H9 (cell line): ENCODE measurements around the gene NRCAM. TPM values are rescaled to one million over a fixed set of nuclear protein-coding genes. Genes with fewer than 3 reads are reported as not detected.

Source experiments
- DNase-seq: peaks from one replicate; pipeline ENCODE4 v3.0.0-alpha.2; 2017
- H2AFZ ChIP-seq: one replicate; pipeline ENCODE4 v1.6.1; 2013; ENCODE audit warnings: mild to moderate bottlenecking, low read length, control low read depth, moderate library complexity
- H2AK5ac ChIP-seq: 2 replicates; pipeline ENCODE4 v1.6.1; 2013; ENCODE audit warnings: low read length, control low read depth, mixed read lengths; ENCODE audit not compliant: insufficient read length
- H2BK120ac ChIP-seq: one replicate; pipeline ENCODE4 v1.6.1; 2013; ENCODE audit warnings: low read depth, mild to moderate bottlenecking, low read length, control low read depth, inconsistent platforms; ENCODE audit not compliant: poor library complexity, severe bottlenecking
- H2BK12ac ChIP-seq: 2 replicates; pipeline ENCODE4 v1.6.1; 2013; ENCODE audit warnings: low read length, control low read depth, mixed read lengths, low read depth; ENCODE audit not compliant: insufficient read length
- H2BK15ac ChIP-seq: 2 replicates; pipeline ENCODE4 v1.6.1; 2013; ENCODE audit warnings: low read depth, low read length, control low read depth
- H2BK20ac ChIP-seq: one replicate; pipeline ENCODE4 v1.6.1; 2013; ENCODE audit warnings: low read depth, mild to moderate bottlenecking, low read length, control low read depth, inconsistent platforms; ENCODE audit not compliant: poor library complexity, severe bottlenecking
- H2BK5ac ChIP-seq: 2 replicates; pipeline ENCODE4 v1.6.1; 2013; ENCODE audit warnings: low read length, control low read depth, mixed read lengths; ENCODE audit not compliant: insufficient read length
- H3K14ac ChIP-seq: 2 replicates; pipeline ENCODE4 v1.6.1; 2013; ENCODE audit warnings: low read length, control low read depth; ENCODE audit not compliant: insufficient read depth
- H3K18ac ChIP-seq: 2 replicates; pipeline ENCODE4 v1.6.1; 2013; ENCODE audit warnings: low read depth, mild to moderate bottlenecking, mixed read lengths, low read length, control low read depth; ENCODE audit not compliant: insufficient read length
- H3K23ac ChIP-seq: 2 replicates; pipeline ENCODE4 v1.6.1; 2013; ENCODE audit warnings: low read length, control low read depth, mixed read lengths, low read depth; ENCODE audit not compliant: insufficient read length
- H3K23me2 ChIP-seq: 2 replicates; pipeline ENCODE4 v1.6.1; 2013; ENCODE audit warnings: low read depth, mild to moderate bottlenecking, mixed read lengths, low read length, control low read depth; ENCODE audit not compliant: insufficient read length, poor library complexity, severe bottlenecking
- H3K27ac ChIP-seq: 2 replicates; pipeline ENCODE4 v1.5.1; 2013; ENCODE audit warnings: low read length, control low read depth, mixed read lengths, low read depth; ENCODE audit not compliant: insufficient read length
- H3K27me3 ChIP-seq: 2 replicates; pipeline ENCODE4 v1.6.1; 2013; ENCODE audit warnings: low read length, control low read depth, inconsistent platforms; ENCODE audit not compliant: insufficient read depth
- H3K4ac ChIP-seq: 2 replicates; pipeline ENCODE4 v1.6.1; 2013; ENCODE audit warnings: low read depth, mild to moderate bottlenecking, control low read depth, inconsistent platforms, low read length, moderate library complexity
- H3K4me1 ChIP-seq: 2 replicates; pipeline ENCODE4 v1.6.1; 2013; ENCODE audit warnings: low read length, control low read depth, inconsistent platforms; ENCODE audit not compliant: insufficient read depth
- H3K4me2 ChIP-seq: 2 replicates; pipeline ENCODE4 v1.6.1; 2013; ENCODE audit warnings: low read length, control low read depth, mixed read lengths; ENCODE audit not compliant: insufficient read length, insufficient read depth
- H3K56ac ChIP-seq: 2 replicates; pipeline ENCODE4 v1.6.1; 2013; ENCODE audit warnings: low read depth, mild to moderate bottlenecking, mixed read lengths, low read length, control low read depth; ENCODE audit not compliant: insufficient read length
- H3K79me1 ChIP-seq: 2 replicates; pipeline ENCODE4 v1.6.1; 2013; ENCODE audit warnings: low read depth, mild to moderate bottlenecking, moderate library complexity, low read length, control low read depth, inconsistent platforms; ENCODE audit not compliant: insufficient read depth, poor library complexity, severe bottlenecking
- H3K79me2 ChIP-seq: 2 replicates; pipeline ENCODE4 v1.6.1; 2013; ENCODE audit warnings: low read length, control low read depth, inconsistent platforms; ENCODE audit not compliant: insufficient read depth
- H3K9ac ChIP-seq: 2 replicates; pipeline ENCODE4 v1.6.1; 2013; ENCODE audit warnings: low read length, control low read depth, mixed read lengths; ENCODE audit not compliant: insufficient read length; ENCODE audit errors: extremely low read depth
- H3K9me3 ChIP-seq: one replicate; pipeline ENCODE4 v1.6.1; 2013; ENCODE audit warnings: low read depth, low read length, inconsistent platforms; ENCODE audit not compliant: control insufficient read depth
- H3T11ph ChIP-seq: one replicate; pipeline ENCODE4 v1.6.1; 2013; ENCODE audit warnings: mild to moderate bottlenecking, low read length, control low read depth, inconsistent platforms
- H4K20me1 ChIP-seq: one replicate; pipeline ENCODE4 v1.6.1; 2013; ENCODE audit not compliant: control insufficient read depth, insufficient read length, insufficient read depth
- H4K5ac ChIP-seq: 2 replicates; pipeline ENCODE4 v1.6.1; 2013; ENCODE audit warnings: low read depth, mild to moderate bottlenecking, mixed read lengths, low read length, control low read depth; ENCODE audit not compliant: insufficient read length
- H4K8ac ChIP-seq: replicated peaks from 2 replicates; pipeline ENCODE4 v1.6.1; 2013; ENCODE audit warnings: low read length, control low read depth, mixed read lengths, low read depth; ENCODE audit not compliant: insufficient read length
- H4K91ac ChIP-seq: 2 replicates; pipeline ENCODE4 v1.6.1; 2013; ENCODE audit warnings: low read depth, mild to moderate bottlenecking, moderate library complexity, mixed read lengths, low read length, control low read depth; ENCODE audit not compliant: insufficient read length
- H3K27ac Mint-ChIP-seq, 3 experiments: 2 replicates in 2 of 3; 3 replicates in 1 of 3; pipeline ENCODE4 v1.8.0; 2020 to 2021; ENCODE audit warnings: mixed read lengths in 3 of 3, mild to moderate bottlenecking in 1 of 3, moderate library complexity in 1 of 3
- H3K27me3 Mint-ChIP-seq: 2 replicates; pipeline ENCODE4 v1.8.0; 2021; ENCODE audit warnings: low read depth, mild to moderate bottlenecking, moderate library complexity, mixed read lengths
- H3K36me3 Mint-ChIP-seq, 3 experiments: 2 replicates in 2 of 3; 3 replicates in 1 of 3; pipeline ENCODE4 v1.8.0; 2020 to 2021; ENCODE audit warnings: low read depth in 3 of 3, mixed read lengths in 3 of 3; ENCODE audit not compliant: insufficient read depth in 1 of 3
- H3K4me1 Mint-ChIP-seq, 2 experiments: 2 replicates each; pipeline ENCODE4 v1.8.0; 2020; ENCODE audit warnings: mixed read lengths in 2 of 2
- H3K4me3 Mint-ChIP-seq, 2 experiments: 2 replicates in 1 of 2; 3 replicates in 1 of 2; pipeline ENCODE4 v1.8.0; 2020 to 2021; ENCODE audit warnings: mild to moderate bottlenecking in 2 of 2, mixed read lengths in 2 of 2, moderate library complexity in 1 of 2
- H3K9me3 Mint-ChIP-seq, 2 experiments: 2 replicates in 1 of 2; 3 replicates in 1 of 2; pipeline ENCODE4 v1.8.0; 2020; ENCODE audit warnings: mild to moderate bottlenecking in 2 of 2, mixed read lengths in 2 of 2, moderate library complexity in 1 of 2
- WGBS: extraction: QIAGEN DNeasy Blood & Tissue Kit; methylation state at CpG from one replicate; pipeline ENCODE4 v1.1.7; 2013; ENCODE audit warnings: missing lambda C conversion rate, low lambda C conversion rate, mixed read lengths; ENCODE audit not compliant: insufficient read length; ENCODE audit errors: extremely low coverage; 5-methylcytosine and 5-hydroxymethylcytosine counted together
- total RNA-seq: library from RNA; stranded (reverse); gene quantifications from 2 replicates; pipeline ENCODE4 v1.2.1, GENCODE V29; 2021
- TF ChIP-seq, protein P1 (sequence below): fragments of 200-600 bp; sonication (generic); conservative IDR thresholded peaks from 3 replicates; pipeline ENCODE4 v1.8.0; 2021; ENCODE audit warnings: antibody characterized with exemption, mild to moderate bottlenecking

The NRCAM gene
- total RNA-seq, 1 experiment from 2014 or later, result 2.3 TPM

DNA sequence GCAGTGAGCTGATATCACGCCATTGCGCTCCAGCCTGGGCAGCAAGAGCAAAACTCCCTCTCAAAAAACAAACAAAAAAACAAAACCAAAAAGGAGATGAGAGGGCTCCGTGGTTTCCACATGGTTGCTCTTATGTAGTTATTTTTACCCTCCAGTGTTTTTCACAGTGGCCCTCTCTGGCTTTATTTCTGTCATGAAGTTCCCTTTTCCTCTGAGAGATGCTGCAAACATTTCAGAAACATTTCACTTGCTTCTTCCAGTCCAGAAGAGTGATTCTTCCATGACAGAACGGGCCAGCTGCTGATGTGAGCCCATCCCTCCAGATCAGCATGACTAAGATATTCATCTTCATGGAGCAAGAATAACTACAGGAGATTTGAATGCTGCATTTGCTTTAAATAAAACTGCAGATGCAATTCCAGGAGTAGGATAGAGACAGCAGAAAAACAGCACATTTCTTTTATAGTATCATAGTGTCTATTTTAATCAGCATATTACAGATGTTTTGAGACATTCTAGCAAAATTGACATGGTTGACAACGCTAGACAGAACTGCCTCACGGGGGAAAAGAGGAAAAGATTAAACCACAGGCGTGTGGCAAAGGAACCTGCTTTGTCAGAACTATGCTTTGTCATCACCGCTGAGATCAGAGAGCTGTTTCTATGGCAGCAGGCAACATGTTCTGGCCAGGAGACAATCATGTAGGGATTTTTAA is 40.3 kb downstream of the NRCAM start:
- H3K9ac ChIP-seq, result no peak overlapping the region

More for the DNA sequence above, 40.3 kb downstream of the NRCAM start:
- H4K91ac ChIP-seq, result no peak overlapping the region
- H3K27ac Mint-ChIP-seq, result 0 out of 7 replicates have a peak overlapping the region, but pooled peaks of 1 of the 3 experiments have one; percentile 4
- H3K23ac ChIP-seq, result no peak overlapping the region
- no peak overlapping the region for H2BK12ac ChIP-seq
- H3K18ac ChIP-seq, result no peak overlapping the region
- no peaks in the 10 kb centered on the region for H3K23me2 ChIP-seq
- H2BK15ac ChIP-seq, result no peak overlapping the region
- H3K79me2 ChIP-seq, result no peaks in the 10 kb centered on the region
- no peak overlapping the region for H4K5ac ChIP-seq
- H3K27me3 ChIP-seq, result no peaks in the 10 kb centered on the region
- no peak overlapping the region for H3K14ac ChIP-seq
- TF ChIP-seq, protein P1, sequence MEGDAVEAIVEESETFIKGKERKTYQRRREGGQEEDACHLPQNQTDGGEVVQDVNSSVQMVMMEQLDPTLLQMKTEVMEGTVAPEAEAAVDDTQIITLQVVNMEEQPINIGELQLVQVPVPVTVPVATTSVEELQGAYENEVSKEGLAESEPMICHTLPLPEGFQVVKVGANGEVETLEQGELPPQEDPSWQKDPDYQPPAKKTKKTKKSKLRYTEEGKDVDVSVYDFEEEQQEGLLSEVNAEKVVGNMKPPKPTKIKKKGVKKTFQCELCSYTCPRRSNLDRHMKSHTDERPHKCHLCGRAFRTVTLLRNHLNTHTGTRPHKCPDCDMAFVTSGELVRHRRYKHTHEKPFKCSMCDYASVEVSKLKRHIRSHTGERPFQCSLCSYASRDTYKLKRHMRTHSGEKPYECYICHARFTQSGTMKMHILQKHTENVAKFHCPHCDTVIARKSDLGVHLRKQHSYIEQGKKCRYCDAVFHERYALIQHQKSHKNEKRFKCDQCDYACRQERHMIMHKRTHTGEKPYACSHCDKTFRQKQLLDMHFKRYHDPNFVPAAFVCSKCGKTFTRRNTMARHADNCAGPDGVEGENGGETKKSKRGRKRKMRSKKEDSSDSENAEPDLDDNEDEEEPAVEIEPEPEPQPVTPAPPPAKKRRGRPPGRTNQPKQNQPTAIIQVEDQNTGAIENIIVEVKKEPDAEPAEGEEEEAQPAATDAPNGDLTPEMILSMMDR, result no peak
- H4K20me1 ChIP-seq, result no peaks in the 10 kb centered on the region
- H3K9me3 ChIP-seq, result no peaks in the 10 kb centered on the region
- H2BK20ac ChIP-seq, result no peak overlapping the region
- no peaks in the 10 kb centered on the region for H3K27me3 Mint-ChIP-seq
- no peak overlapping the region for H3K56ac ChIP-seq
- H3K4me1 Mint-ChIP-seq, result peaks cover 12 to 14% of the 10 kb centered on the region in 2 experiments
- H2BK5ac ChIP-seq, result no peak overlapping the region
- H3K9me3 Mint-ChIP-seq, result no peaks in the 10 kb centered on the region
- H3K4me2 ChIP-seq, result no peak overlapping the region
- no peak overlapping the region for H3T11ph ChIP-seq
- WGBS, result no CpG with 5 or more reads among the region's 8 CpGs
- H3K4me1 ChIP-seq, result peaks cover 6% of the 10 kb centered on the region; the same call in 1 of the 2 replicates
- H4K8ac ChIP-seq, result no peak overlapping the region
- H3K79me1 ChIP-seq, result no peaks in the 10 kb centered on the region
- H2BK120ac ChIP-seq, result no peak overlapping the region
- no peaks in the 10 kb centered on the region for H3K36me3 Mint-ChIP-seq
- no peak overlapping the region for H3K27ac ChIP-seq
- H2AFZ ChIP-seq, result no peak overlapping the region
- no peak overlapping the region for H2AK5ac ChIP-seq
- no peak overlapping the region for H3K4me3 Mint-ChIP-seq
- H3K4ac ChIP-seq, result no peak overlapping the region
- no peak for DNase-seq
